ENCODE data around the gene CAMK2A.
A peak's percentile ranks its signal among the peaks of the same experiment; 100 is the strongest.

The CAMK2A gene

DNA sequence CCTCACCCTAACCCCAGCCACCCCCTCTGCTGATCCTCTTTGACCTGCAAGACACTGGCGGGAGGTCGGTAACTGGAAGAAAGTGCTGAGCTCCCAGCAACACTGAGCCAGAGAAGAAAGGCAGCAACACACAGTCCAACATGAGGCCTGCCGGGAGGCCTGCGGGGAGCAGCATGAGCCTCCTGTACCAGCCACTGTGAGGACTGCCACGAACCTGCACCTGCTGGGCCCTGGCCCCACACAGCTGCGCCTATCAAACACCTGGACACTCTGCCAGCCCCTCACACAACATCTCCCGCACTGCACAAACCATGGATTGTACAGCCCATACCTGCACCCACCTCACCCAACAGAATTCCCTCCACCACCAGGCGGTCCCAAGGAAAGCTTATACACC, 18.3 kb downstream of the CAMK2A start:
- DNase-seq (ENCODE audit: low read depth) = no peak
- peaks cover 4% of the 10 kb centered on the region for H3K4me1 ChIP-seq (ENCODE audit: control insufficient read depth, insufficient read depth, low read length)
- H3K4me3 ChIP-seq (ENCODE audit: low read length) = no peak overlapping the region
- no peaks in the 10 kb centered on the region for H3K36me3 ChIP-seq (ENCODE audit: control insufficient read depth, insufficient read depth, low read length, severe bottlenecking)
- no peak overlapping the region for H3K9ac ChIP-seq (ENCODE audit: low read length)
- H3K27me3 ChIP-seq (replicated peaks; ENCODE audit: control insufficient read depth, insufficient read depth, low read length) = no peaks in the 10 kb centered on the region
- H3K9me3 ChIP-seq (ENCODE audit: control insufficient read depth, low read length) = no peaks in the 10 kb centered on the region

DNA sequence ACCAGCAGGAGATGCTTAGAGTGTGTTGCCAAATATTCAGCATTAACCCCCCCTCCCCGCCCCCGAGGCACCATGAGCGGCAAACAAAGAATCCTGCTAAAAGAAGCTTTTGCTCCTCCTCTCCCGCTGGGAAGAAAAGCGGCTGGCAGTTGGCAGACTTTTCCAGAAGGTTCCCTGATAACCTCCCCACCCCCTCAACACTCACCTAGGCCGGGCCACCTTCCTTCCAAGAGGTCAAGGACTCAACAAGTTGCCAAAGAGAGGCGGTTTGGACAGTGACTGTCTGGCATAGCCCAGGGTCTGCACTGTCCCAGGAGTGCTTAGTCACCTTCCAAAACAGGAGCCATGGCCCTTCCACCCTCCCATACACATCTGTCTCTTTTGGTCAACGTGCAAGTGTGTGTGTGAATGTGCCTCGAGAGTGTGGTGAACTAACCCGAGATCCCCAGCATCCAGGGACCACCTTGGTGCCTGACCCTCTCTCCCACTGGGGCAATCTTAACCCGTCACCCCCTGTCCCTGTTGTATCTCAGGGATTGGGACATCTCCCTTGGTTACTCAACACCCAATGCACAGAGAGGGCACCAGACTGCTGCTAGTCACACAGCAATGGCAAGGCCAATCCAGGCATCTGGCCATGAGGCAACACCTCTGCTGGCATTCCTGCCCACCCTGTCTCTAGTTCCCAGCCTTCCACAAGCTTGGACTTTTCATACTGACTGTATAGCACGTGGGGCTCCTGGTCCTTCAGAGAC, 18.9 kb downstream of the CAMK2A start:
- H3K4me3 ChIP-seq (ENCODE audit: low read length) = no peak overlapping the region
- H3K9me3 ChIP-seq (ENCODE audit: control insufficient read depth, low read length) = no peaks in the 10 kb centered on the region
- H3K4me1 ChIP-seq (ENCODE audit: control insufficient read depth, insufficient read depth, low read length) = peaks cover 4% of the 10 kb centered on the region
- no peak overlapping the region for H3K9ac ChIP-seq (ENCODE audit: low read length)
- no peaks in the 10 kb centered on the region for H3K27me3 ChIP-seq (replicated peaks; ENCODE audit: control insufficient read depth, insufficient read depth, low read length)
- H3K36me3 ChIP-seq (ENCODE audit: control insufficient read depth, insufficient read depth, low read length, severe bottlenecking) = no peaks in the 10 kb centered on the region
- no peak for DNase-seq (ENCODE audit: low read depth)

DNA sequence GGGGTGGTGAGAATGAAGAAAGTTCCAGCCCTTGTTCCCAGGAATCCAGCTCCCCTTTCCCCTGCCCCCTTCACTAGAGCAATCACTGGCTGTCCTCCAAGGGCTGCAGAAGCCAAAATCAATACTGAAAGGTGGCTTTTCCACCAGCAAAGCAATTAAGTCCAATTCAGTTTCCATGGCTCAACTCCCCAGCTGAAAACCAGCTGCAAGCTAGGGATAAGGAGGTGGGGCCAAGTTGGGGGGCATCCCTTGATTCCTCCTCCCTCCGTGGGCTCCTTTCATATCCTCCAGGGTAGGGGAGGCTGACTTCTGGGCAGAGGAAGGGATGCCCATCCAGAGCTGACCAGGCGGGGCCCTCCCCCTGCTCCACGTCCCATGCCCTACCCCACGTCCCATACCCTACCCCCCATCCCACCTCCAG, 22.7 kb downstream of the CAMK2A start:
- peaks cover 15% of the 10 kb centered on the region for H3K4me1 ChIP-seq (ENCODE audit: control insufficient read depth, insufficient read depth, low read length)
- no peaks in the 10 kb centered on the region for H3K9me3 ChIP-seq (ENCODE audit: control insufficient read depth, low read length)
- DNase-seq (ENCODE audit: low read depth) = no peak
- no peaks in the 10 kb centered on the region for H3K36me3 ChIP-seq (ENCODE audit: control insufficient read depth, insufficient read depth, low read length, severe bottlenecking)
- H3K4me3 ChIP-seq (ENCODE audit: low read length) = no peak overlapping the region
- no peak overlapping the region for H3K9ac ChIP-seq (ENCODE audit: low read length)
- no peaks in the 10 kb centered on the region for H3K27me3 ChIP-seq (replicated peaks; ENCODE audit: control insufficient read depth, insufficient read depth, low read length)

- Histone ChIP-seq H3K9ac (ENCODE audit: low read length) (no peak overlapping the region), H3K4me3 (ENCODE audit: low read length) (no peak overlapping the region)
Measured at GRCh38 chr5:150265870-150266383, 23.6 kb downstream of the CAMK2A start.

GRCh38 chr5:150264667-150265603, 24.6 kb downstream of the CAMK2A start:
- Histone ChIP-seq H3K36me3 (ENCODE audit: control insufficient read depth, insufficient read depth, low read length, severe bottlenecking) (no peaks in the 10 kb centered on the region), H3K9me3 (ENCODE audit: control insufficient read depth, low read length) (no peaks in the 10 kb centered on the region), H3K27me3 (replicated peaks; ENCODE audit: control insufficient read depth, insufficient read depth, low read length) (no peaks in the 10 kb centered on the region), H3K4me3 (ENCODE audit: low read length) (no peak overlapping the region), H3K9ac (ENCODE audit: low read length) (no peak overlapping the region), H3K4me1 (ENCODE audit: control insufficient read depth, insufficient read depth, low read length) (peaks cover 15% of the 10 kb centered on the region)
- DNase-seq (ENCODE audit: low read depth) = no peak

More at GRCh38 chr5:150265870-150266383, 23.6 kb downstream of the CAMK2A start:
- no peaks in the 10 kb centered on the region for H3K27me3 ChIP-seq (replicated peaks; ENCODE audit: control insufficient read depth, insufficient read depth, low read length)
- peaks cover 15% of the 10 kb centered on the region for H3K4me1 ChIP-seq (ENCODE audit: control insufficient read depth, insufficient read depth, low read length)
- no peaks in the 10 kb centered on the region for H3K36me3 ChIP-seq (ENCODE audit: control insufficient read depth, insufficient read depth, low read length, severe bottlenecking)
- no peak for DNase-seq (ENCODE audit: low read depth)
- H3K9me3 ChIP-seq (ENCODE audit: control insufficient read depth, low read length) = no peaks in the 10 kb centered on the region

- Histone ChIP-seq H3K9ac (ENCODE audit: low read length) (peak overlapping the region; percentile 22), H3K4me1 (ENCODE audit: control insufficient read depth, insufficient read depth, low read length) (peaks cover 15% of the 10 kb centered on the region), H3K4me3 (ENCODE audit: low read length) (no peak overlapping the region), H3K9me3 (ENCODE audit: control insufficient read depth, low read length) (no peaks in the 10 kb centered on the region), H3K36me3 (ENCODE audit: control insufficient read depth, insufficient read depth, low read length, severe bottlenecking) (no peaks in the 10 kb centered on the region), H3K27me3 (replicated peaks; ENCODE audit: control insufficient read depth, insufficient read depth, low read length) (no peaks in the 10 kb centered on the region)
- DNase-seq (ENCODE audit: low read depth) = peak; percentile 85
Measured at GRCh38 chr5:150263801-150264621, 25.6 kb downstream of the CAMK2A start.

GRCh38 chr5:150263375-150263775, 26.2 kb downstream of the CAMK2A start:
- Histone ChIP-seq H3K4me1 (ENCODE audit: control insufficient read depth, insufficient read depth, low read length) (peaks cover 15% of the 10 kb centered on the region), H3K9ac (ENCODE audit: low read length) (peak overlapping the region; percentile 22), H3K9me3 (ENCODE audit: control insufficient read depth, low read length) (no peaks in the 10 kb centered on the region), H3K27me3 (replicated peaks; ENCODE audit: control insufficient read depth, insufficient read depth, low read length) (no peaks in the 10 kb centered on the region), H3K4me3 (ENCODE audit: low read length) (no peak overlapping the region), H3K36me3 (ENCODE audit: control insufficient read depth, insufficient read depth, low read length, severe bottlenecking) (no peaks in the 10 kb centered on the region)
- no peak for DNase-seq (ENCODE audit: low read depth)

- no peak for DNase-seq (ENCODE audit: low read depth)
- H3K4me1 ChIP-seq (ENCODE audit: control insufficient read depth, insufficient read depth, low read length) = peaks cover 15% of the 10 kb centered on the region
Measured at GRCh38 chr5:150262502-150262901, 27.1 kb downstream of the CAMK2A start.

GRCh38 chr5:150261231-150261630, 28.3 kb downstream of the CAMK2A start:
- no peak overlapping the region for H3K4me3 ChIP-seq (ENCODE audit: low read length)
- no peaks in the 10 kb centered on the region for H3K9me3 ChIP-seq (ENCODE audit: control insufficient read depth, low read length)
- DNase-seq (ENCODE audit: low read depth) = no peak
- peaks cover 10% of the 10 kb centered on the region for H3K4me1 ChIP-seq (ENCODE audit: control insufficient read depth, insufficient read depth, low read length)
- no peaks in the 10 kb centered on the region for H3K36me3 ChIP-seq (ENCODE audit: control insufficient read depth, insufficient read depth, low read length, severe bottlenecking)
- no peak overlapping the region for H3K9ac ChIP-seq (ENCODE audit: low read length)
- H3K27me3 ChIP-seq (replicated peaks; ENCODE audit: control insufficient read depth, insufficient read depth, low read length) = no peaks in the 10 kb centered on the region

More at GRCh38 chr5:150262502-150262901, 27.1 kb downstream of the CAMK2A start:
- H3K36me3 ChIP-seq (ENCODE audit: control insufficient read depth, insufficient read depth, low read length, severe bottlenecking) = no peaks in the 10 kb centered on the region
- H3K9me3 ChIP-seq (ENCODE audit: control insufficient read depth, low read length) = no peaks in the 10 kb centered on the region
- no peak overlapping the region for H3K9ac ChIP-seq (ENCODE audit: low read length)
- no peak overlapping the region for H3K4me3 ChIP-seq (ENCODE audit: low read length)
- H3K27me3 ChIP-seq (replicated peaks; ENCODE audit: control insufficient read depth, insufficient read depth, low read length) = no peaks in the 10 kb centered on the region

DNA sequence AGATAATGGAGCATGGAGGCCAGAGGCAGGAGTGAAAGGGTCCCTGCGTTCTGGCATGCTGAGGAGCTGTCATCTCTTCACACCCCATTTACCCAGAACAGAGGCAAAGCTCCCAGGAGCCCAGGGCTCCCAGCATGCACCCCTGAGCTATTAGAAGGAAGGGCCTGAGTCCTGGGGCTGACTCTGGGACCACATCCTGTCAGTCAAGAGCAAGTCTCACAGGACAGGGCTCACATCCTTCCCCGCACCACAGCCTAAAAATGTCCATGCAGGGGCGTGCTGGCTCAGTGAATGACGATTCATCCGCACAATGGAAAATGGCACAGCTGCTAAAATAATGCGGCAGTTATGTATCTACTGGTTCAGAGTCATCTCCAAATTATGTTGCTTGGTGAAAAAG, 31.4 kb downstream of the CAMK2A start:
- Histone ChIP-seq H3K4me1 (ENCODE audit: control insufficient read depth, insufficient read depth, low read length) (no peaks in the 10 kb centered on the region), H3K4me3 (ENCODE audit: low read length) (no peak overlapping the region), H3K27me3 (replicated peaks; ENCODE audit: control insufficient read depth, insufficient read depth, low read length) (no peaks in the 10 kb centered on the region), H3K9ac (ENCODE audit: low read length) (no peak overlapping the region), H3K36me3 (ENCODE audit: control insufficient read depth, insufficient read depth, low read length, severe bottlenecking) (no peaks in the 10 kb centered on the region), H3K9me3 (ENCODE audit: control insufficient read depth, low read length) (no peaks in the 10 kb centered on the region)
- no peak for DNase-seq (ENCODE audit: low read depth)
